IMR-90 (cell line): Measurements from ENCODE around the gene NPBWR2. TPM values are rescaled to one million over a fixed set of nuclear protein-coding genes. Genes with fewer than 3 reads are reported as not detected.
"Not testable (repeated sequence)": the region's sequence is repeated elsewhere in the genome, so short reads cannot be mapped to it uniquely, and the experiment has no call there.

Source experiments
- ATAC-seq: fragments of 200-7000 bp; cut with Tn5 transposase; 2 replicates; pipeline ENCODE4 v1.9.1; 2020; ENCODE audit warnings: low read depth, mild to moderate bottlenecking, moderate library complexity
- BruUV-seq: library from RNA; stranded (reverse); fragments of 400-500 nt; replicated peaks from 2 replicates; lab custom pipeline; 2021; lab: Mats Ljungman, UMichigan
- CTCF ChIA-PET: fragments of 300-600 bp; formaldehyde crosslinking; extraction: SDS; loops from one replicate; lab custom pipeline; 2021; ENCODE audit warnings: antibody characterized with exemption; lab: Yijun Ruan, JAX
- POLR2A ChIA-PET: fragments of 300-600 bp; sonication (Branson Sonifier 250); formaldehyde crosslinking; loops from one replicate; lab custom pipeline; 2022; ENCODE audit warnings: antibody characterized with exemption; ENCODE audit not compliant: unreplicated experiment; lab: Charles Lee
- DNase-seq: peaks from one replicate; pipeline ENCODE4 v3.0.0; 2013
- H2AFZ ChIP-seq: replicated peaks from 2 replicates; pipeline ENCODE3; 2013; ENCODE audit warnings: low read length, mild to moderate bottlenecking; ENCODE audit not compliant: poor library complexity
- H2AK5ac ChIP-seq: 2 replicates; pipeline ENCODE4 v1.6.1; 2013; ENCODE audit warnings: low read depth, low read length, inconsistent platforms
- H2AK9ac ChIP-seq: replicated peaks from 2 replicates; pipeline ENCODE3; 2013; ENCODE audit warnings: mild to moderate bottlenecking, low read depth, low read length, moderate library complexity; ENCODE audit not compliant: poor library complexity
- H2BK120ac ChIP-seq: 2 replicates; pipeline ENCODE4 v1.6.1; 2013; ENCODE audit warnings: low read depth, low read length, inconsistent platforms
- H2BK15ac ChIP-seq: 3 replicates; pipeline ENCODE4 v1.6.1; 2013; ENCODE audit warnings: low read depth, low read length, inconsistent platforms
- H2BK20ac ChIP-seq: 2 replicates; pipeline ENCODE4 v1.6.1; 2013; ENCODE audit warnings: low read depth, mild to moderate bottlenecking, inconsistent platforms, low read length, moderate library complexity
- H2BK5ac ChIP-seq: 2 replicates; pipeline ENCODE4 v1.6.1; 2013; ENCODE audit warnings: mild to moderate bottlenecking, low read depth, low read length, inconsistent platforms; ENCODE audit not compliant: poor library complexity, severe bottlenecking
- H3K14ac ChIP-seq: replicated peaks from 2 replicates; pipeline ENCODE4 v1.6.1; 2013; ENCODE audit warnings: low read depth, low read length, inconsistent platforms
- H3K18ac ChIP-seq: 2 replicates; pipeline ENCODE4 v1.6.1; 2013; ENCODE audit warnings: low read depth, low read length, control low read depth
- H3K23ac ChIP-seq: 2 replicates; pipeline ENCODE4 v1.6.1; 2013; ENCODE audit warnings: low read depth, low read length, inconsistent platforms
- H3K27ac ChIP-seq: 2 replicates; pipeline ENCODE4 v1.5.1; 2013; ENCODE audit warnings: mild to moderate bottlenecking, control low read depth, low read length; ENCODE audit not compliant: insufficient read depth
- H3K27me3 ChIP-seq: 2 replicates; pipeline ENCODE4 v1.6.1; 2013; ENCODE audit warnings: low read length; ENCODE audit not compliant: control insufficient read depth, insufficient read depth
- H3K36me3 ChIP-seq: 2 replicates; pipeline ENCODE4 v1.6.1; 2013; ENCODE audit warnings: low read length, mixed read lengths; ENCODE audit not compliant: control insufficient read depth, insufficient read depth
- H3K4ac ChIP-seq: 2 replicates; pipeline ENCODE4 v1.6.1; 2013; ENCODE audit warnings: low read depth, low read length, inconsistent platforms
- H3K4me1 ChIP-seq: 2 replicates; pipeline ENCODE4 v1.6.1; 2013; ENCODE audit warnings: low read length, mixed read lengths; ENCODE audit not compliant: control insufficient read depth, insufficient read depth
- H3K4me2 ChIP-seq: 2 replicates; pipeline ENCODE4 v1.6.1; 2013; ENCODE audit warnings: low read depth, mild to moderate bottlenecking, control low read depth, low read length, moderate library complexity
- H3K4me3 ChIP-seq: 2 replicates; pipeline ENCODE4 v1.5.1; 2013; ENCODE audit warnings: low read depth, mild to moderate bottlenecking, control low read depth, low read length, moderate library complexity; ENCODE audit not compliant: insufficient read depth
- H3K56ac ChIP-seq: 2 replicates; pipeline ENCODE4 v1.6.1; 2013; ENCODE audit warnings: low read length, inconsistent platforms; ENCODE audit not compliant: insufficient read depth; ENCODE audit errors: extremely low read depth
- H3K79me1 ChIP-seq, 2 experiments: 2 replicates each; pipeline ENCODE4 v1.6.1; 2013; ENCODE audit warnings: low read length in 2 of 2, inconsistent platforms in 1 of 2, low read depth in 1 of 2
- H3K9ac ChIP-seq: 2 replicates; pipeline ENCODE4 v1.6.1; 2013; ENCODE audit warnings: low read depth, low read length, control low read depth
- H3K9me1 ChIP-seq: 2 replicates; pipeline ENCODE4 v1.6.1; 2013; ENCODE audit warnings: low read length, inconsistent platforms; ENCODE audit not compliant: insufficient read depth
- H3K9me3 ChIP-seq: 2 replicates; pipeline ENCODE4 v1.6.1; 2013; ENCODE audit warnings: low read length; ENCODE audit not compliant: control insufficient read depth, insufficient read depth
- H4K20me1 ChIP-seq: 2 replicates; pipeline ENCODE4 v1.6.1; 2013; ENCODE audit warnings: low read length, inconsistent platforms; ENCODE audit not compliant: insufficient read depth
- H4K5ac ChIP-seq: 2 replicates; pipeline ENCODE4 v1.6.1; 2013; ENCODE audit warnings: mild to moderate bottlenecking, low read depth, low read length, control low read depth
- H4K8ac ChIP-seq, 2 experiments: 2 replicates each; pipeline ENCODE4 v1.6.1; 2013; ENCODE audit warnings: low read depth in 2 of 2, low read length in 2 of 2, control low read depth in 1 of 2, inconsistent platforms in 1 of 2
- H4K91ac ChIP-seq: 2 replicates; pipeline ENCODE4 v1.6.1; 2013; ENCODE audit warnings: low read depth, low read length, inconsistent platforms; ENCODE audit not compliant: insufficient read depth
- WGBS, 2 experiments: methylation state at CpG; one replicate each; pipeline versions ENCODE4 v1.1.5 to v1.1.7; 2013; ENCODE audit warnings: missing lambda C conversion rate in 2 of 2; ENCODE audit not compliant: insufficient read length in 1 of 2; ENCODE audit errors: extremely low coverage in 2 of 2; 5-methylcytosine and 5-hydroxymethylcytosine counted together
- dilution Hi-C: fragments of 300-500 bp; cut with HindIII; formaldehyde crosslinking; loops from one replicate; pipeline ENCODE4 v1.14.3; 2018; ENCODE audit warnings: low sequenced_read_pairs; ENCODE audit not compliant: unreplicated experiment
- in situ Hi-C: fragments of 300-500 bp; cut with MboI; formaldehyde crosslinking; loops from 3 replicates; pipeline ENCODE4 v1.14.3; 2019; ENCODE audit warnings: low sequenced_read_pairs, inconsistent platforms, mixed read lengths
- intact Hi-C: fragments of 100-400 bp; cut with micrococcal nuclease; formaldehyde crosslinking; loops from 2 replicates; pipeline ENCODE4 v1.10.0; 2022
- polyA plus RNA-seq, 3 experiments: library from polyadenylated mRNA; depleted of rRNA; stranded (reverse); fragments of >200 nt; gene quantifications; 2 replicates each; pipeline ENCODE4 v1.2.3, GENCODE V29; 2012; ENCODE audit warnings: low replicate concordance in 1 of 3
- total RNA-seq: library from RNA; depleted of rRNA; stranded (reverse); fragments of >200 nt; gene quantifications from 2 replicates; pipeline ENCODE4 v1.2.3, GENCODE V29; 2012

NPBWR2 gene
- total and polyA plus RNA-seq, 2 of the 4 experiments (the other 2 are of a cell fraction) = not detected

DNA sequence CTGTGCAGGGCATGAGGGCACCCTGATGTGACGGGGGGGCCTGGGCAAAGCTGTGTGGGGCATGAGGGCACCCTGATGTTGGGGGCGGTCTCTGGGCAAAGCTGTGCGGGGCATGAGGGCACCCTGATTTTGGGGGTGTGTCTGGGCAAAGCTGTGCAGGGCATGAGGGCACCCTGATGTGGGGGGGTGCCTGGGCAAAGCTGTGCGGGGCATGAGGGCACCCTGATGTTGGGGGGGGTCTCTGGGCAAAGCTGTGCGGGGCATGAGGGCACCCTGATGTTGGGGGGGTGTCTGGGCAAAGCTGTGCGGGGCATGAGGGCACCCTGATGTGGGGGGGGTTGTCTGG is 10.0 kb upstream of the NPBWR2 start:
- DNase-seq, H2AK5ac ChIP-seq, H3K36me3 ChIP-seq, H3K4me3 ChIP-seq, H4K5ac ChIP-seq, H4K91ac ChIP-seq, in situ Hi-C loops, intact Hi-C loops, H3K23ac ChIP-seq, H3K18ac ChIP-seq, H3K56ac ChIP-seq, H2BK15ac ChIP-seq, H3K4me2 ChIP-seq, H3K14ac ChIP-seq, BruUV-seq, H2BK5ac ChIP-seq, H3K4ac ChIP-seq, H2BK20ac ChIP-seq, H2AFZ ChIP-seq, H3K27ac ChIP-seq, H2BK120ac ChIP-seq, H3K9me1 ChIP-seq, H2AK9ac ChIP-seq, H4K20me1 ChIP-seq, dilution Hi-C loops, H3K4me1 ChIP-seq, ATAC-seq, H3K79me1 ChIP-seq, H3K9ac ChIP-seq, POLR2A ChIA-PET, H3K9me3 ChIP-seq, H4K8ac ChIP-seq: not testable (repeated sequence)
- CTCF ChIA-PET = interaction anchor here (0.7 kb wide), 1 partner anchor 579 kb away, joined by 3 read pairs; no protein-coding TSS in a partner anchor
- WGBS, 2 experiments = no CpG with 5 or more reads among the region's 6 CpGs
- H3K27me3 ChIP-seq = peaks cover 34% of the 10 kb centered on the region
